CD4-positive, CD25-positive, alpha-beta regulatory T cell (primary cell): ENCODE results near the gene NAA16. TPM values are rescaled to one million over a fixed set of nuclear protein-coding genes. Genes with fewer than 3 reads are reported as not detected.
A peak's percentile ranks its signal among the peaks of the same experiment; 100 is the strongest.
"Not testable (repeated sequence)": the region's sequence is repeated elsewhere in the genome, so short reads cannot be mapped to it uniquely, and the experiment has no call there.

Experiments
- ATAC-seq, 2 donors: fragments of 150-1000 bp; cut with Tn5 transposase; one replicate each; pipeline ENCODE4 v1.10.0; 2021; ENCODE audit warnings: low read depth in 2 of 2, moderate number of reproducible peaks in 2 of 2, moderate library complexity in 1 of 2
- DNase-seq, 3 donors: peaks; one replicate each; pipeline versions ENCODE4 v3.0.0 to v3.0.0-alpha.2; 2012 to 2022; ENCODE audit warnings: mixed read lengths in 1 of 3
- H3K27ac ChIP-seq: one replicate; pipeline ENCODE4 v1.7.0; 2013; ENCODE audit warnings: mild to moderate bottlenecking, low read length; ENCODE audit not compliant: insufficient read depth, poor library complexity, severe bottlenecking
- H3K27me3 ChIP-seq: one replicate; pipeline ENCODE4 v1.7.0; 2013; ENCODE audit warnings: low read length; ENCODE audit not compliant: control insufficient read depth, insufficient read depth
- H3K36me3 ChIP-seq: one replicate; pipeline ENCODE4 v1.7.0; 2013; ENCODE audit warnings: mild to moderate bottlenecking, low read length, moderate library complexity; ENCODE audit not compliant: control insufficient read depth, insufficient read depth
- H3K4me1 ChIP-seq: 2 replicates; pipeline ENCODE4 v1.7.0; 2013; ENCODE audit warnings: mild to moderate bottlenecking, low read length; ENCODE audit not compliant: insufficient read depth, control insufficient read depth, poor library complexity, severe bottlenecking
- H3K4me3 ChIP-seq: one replicate; pipeline ENCODE4 v1.7.0; 2013; ENCODE audit warnings: low read depth, mild to moderate bottlenecking, low read length, moderate library complexity
- H3K9me3 ChIP-seq, 2 experiments: 1 replicate in 1 of 2; 2 replicates in 1 of 2; pipeline ENCODE4 v1.7.0; 2013; ENCODE audit warnings: low read length in 2 of 2, mild to moderate bottlenecking in 1 of 2, moderate library complexity in 1 of 2; ENCODE audit not compliant: control insufficient read depth in 2 of 2
- H3K27ac Mint-ChIP-seq, 3 donors: one replicate each; pipeline ENCODE4 v1.8.0; 2020 to 2022; ENCODE audit warnings: mild to moderate bottlenecking in 3 of 3, mixed read lengths in 3 of 3, moderate library complexity in 2 of 3
- H3K27me3 Mint-ChIP-seq: one replicate; pipeline ENCODE4 v1.8.0; 2022; ENCODE audit warnings: mild to moderate bottlenecking, mixed read lengths
- H3K36me3 Mint-ChIP-seq: one replicate; pipeline ENCODE4 v1.8.0; 2020; ENCODE audit warnings: mixed read lengths
- H3K4me1 Mint-ChIP-seq, 4 donors: one replicate each; pipeline ENCODE4 v1.8.0; 2020 to 2022; ENCODE audit warnings: mixed read lengths in 4 of 4, mild to moderate bottlenecking in 1 of 4
- H3K4me3 Mint-ChIP-seq, 4 donors: one replicate each; pipeline ENCODE4 v1.8.0; 2020 to 2022; ENCODE audit warnings: mild to moderate bottlenecking in 4 of 4, mixed read lengths in 4 of 4, moderate library complexity in 3 of 4
- H3K9me3 Mint-ChIP-seq, 7 donors: one replicate each; pipeline ENCODE4 v1.8.0; 2020 to 2022; ENCODE audit warnings: mixed read lengths in 7 of 7, mild to moderate bottlenecking in 3 of 7, moderate library complexity in 2 of 7
- polyA plus RNA-seq, 4 donors: library from polyadenylated mRNA; unstranded; fragments of 300-500 nt; fragmentation: Illumina TruSeq; gene quantifications; one replicate each; pipeline ENCODE4 v1.2.3, GENCODE V29; 2021
- total RNA-seq: library from RNA; stranded (reverse); gene quantifications from one replicate; pipeline ENCODE4 v1.2.3, GENCODE V29; 2022

NAA16 gene
- total and polyA plus RNA-seq, 5 donors from 2014 or later, result 9.4 to 65.8 (median 15.3) TPM

GRCh38 chr13:41345914-41346589 lies 35.0 kb downstream of the NAA16 start:
- Histone ChIP-seq H3K9me3 (no peaks in the 10 kb centered on the region), H3K36me3 (peaks cover 30% of the 10 kb centered on the region), H3K27me3 (no peaks in the 10 kb centered on the region), H3K4me1 (peaks cover 13% of the 10 kb centered on the region), H3K27ac (peak overlapping the region; percentile 28), H3K4me3 (no peak overlapping the region)
- ATAC-seq (no peak), DNase-seq (no peak)
- peaks cover 42 to 57% (median 48%) of the 10 kb centered on the region in 4 donors for H3K4me1 Mint-ChIP-seq
- H3K36me3 Mint-ChIP-seq, result peaks cover 52% of the 10 kb centered on the region
- peak overlapping the region; percentile 1 to 72 (median 34) for H3K4me3 Mint-ChIP-seq
- H3K27ac Mint-ChIP-seq, result peak overlapping the region; percentile 85 to 96 (median 86)
- peaks cover 0 to 7% (median 0%) of the 10 kb centered on the region in 7 donors for H3K9me3 Mint-ChIP-seq
- H3K27me3 Mint-ChIP-seq, result no peaks in the 10 kb centered on the region

GRCh38 chr13:41352935-41353840 lies 42.1 kb downstream of the NAA16 start:
- Mint-ChIP-seq H3K4me1 (peaks cover 32 to 66% (median 49%) of the 10 kb centered on the region in 4 donors), H3K36me3 (peaks cover 17% of the 10 kb centered on the region), H3K4me3 (peak overlapping the region; percentile 59 to 94 (median 70)), H3K27ac (peak overlapping the region; percentile 12 to 91 (median 86)), H3K9me3 (no peaks in the 10 kb centered on the region), H3K27me3 (no peaks in the 10 kb centered on the region)
- peaks cover 52% of the 10 kb centered on the region for H3K4me1 ChIP-seq
- ATAC-seq (peak; percentile 32 to 44), DNase-seq (peak; percentile 45 to 83 (median 78))
- peaks cover 11% of the 10 kb centered on the region for H3K36me3 ChIP-seq
- H3K9me3 ChIP-seq, result no peaks in the 10 kb centered on the region
- H3K27me3 ChIP-seq, result no peaks in the 10 kb centered on the region
- peak overlapping the region; percentile 75 for H3K27ac ChIP-seq
- H3K4me3 ChIP-seq, result peak overlapping the region; percentile 21

GRCh38 chr13:41354416-41354815 lies 43.3 kb downstream of the NAA16 start:
- peak overlapping the region; percentile 90 for H3K27ac ChIP-seq
- H3K9me3 Mint-ChIP-seq, result no peaks in the 10 kb centered on the region
- peak overlapping the region; percentile 68 to 91 (median 90) for H3K27ac Mint-ChIP-seq
- H3K36me3 Mint-ChIP-seq, result peaks cover 19% of the 10 kb centered on the region
- H3K4me1 Mint-ChIP-seq, result peaks cover 26 to 69% (median 53%) of the 10 kb centered on the region in 4 donors
- peak overlapping the region in 1 of 4 donors; percentile 50 for H3K4me3 Mint-ChIP-seq
- DNase-seq (no peak), ATAC-seq (no peak)
- no peak overlapping the region for H3K4me3 ChIP-seq
- H3K27me3 Mint-ChIP-seq, result no peaks in the 10 kb centered on the region
- peaks cover 10% of the 10 kb centered on the region for H3K36me3 ChIP-seq
- H3K9me3 ChIP-seq, result no peaks in the 10 kb centered on the region
- no peaks in the 10 kb centered on the region for H3K27me3 ChIP-seq
- H3K4me1 ChIP-seq, result peaks cover 64% of the 10 kb centered on the region

GRCh38 chr13:41356385-41356648 lies 45.2 kb downstream of the NAA16 start:
- H3K4me3 ChIP-seq, result peak overlapping the region; percentile 74
- peak in 1 of 2 donors; percentile 11 for ATAC-seq
- peak overlapping the region; percentile 90 for H3K27ac ChIP-seq
- H3K4me3 Mint-ChIP-seq, result peak overlapping the region; percentile 56 to 84 (median 76)
- peaks cover 71% of the 10 kb centered on the region for H3K4me1 ChIP-seq
- H3K9me3 Mint-ChIP-seq, H3K9me3 ChIP-seq, H3K36me3 ChIP-seq, H3K27me3 ChIP-seq, DNase-seq, H3K27me3 Mint-ChIP-seq: not testable (repeated sequence)
- peaks cover 30 to 84% (median 56%) of the 10 kb centered on the region in 4 donors for H3K4me1 Mint-ChIP-seq
- H3K27ac Mint-ChIP-seq, result peak overlapping the region; percentile 86 to 100 (median 94)
- peaks cover 28% of the 10 kb centered on the region for H3K36me3 Mint-ChIP-seq

DNA sequence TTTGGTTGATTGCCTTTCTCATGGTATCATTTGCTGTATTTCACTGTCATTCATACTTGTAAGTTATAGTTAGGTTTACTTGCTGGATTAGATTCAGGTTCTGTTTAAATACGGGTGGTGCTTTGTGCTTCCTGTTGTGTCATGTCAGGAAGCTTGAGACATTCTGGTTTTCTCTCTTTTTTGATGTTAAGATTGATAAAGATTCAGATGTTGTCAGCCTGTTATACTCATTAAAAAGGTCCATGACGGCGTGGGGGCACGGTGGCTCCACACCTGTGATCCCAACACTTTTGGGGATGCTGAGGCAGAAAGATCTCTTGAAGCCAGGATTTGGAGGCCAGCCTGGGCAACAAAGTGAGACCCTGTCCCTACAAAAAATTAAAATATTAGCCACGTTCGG lies 45.7 kb downstream of the NAA16 start:
- Mint-ChIP-seq H3K4me1 (peaks cover 35 to 88% (median 58%) of the 10 kb centered on the region in 4 donors), H3K36me3 (peaks cover 33% of the 10 kb centered on the region), H3K27me3 (no peaks in the 10 kb centered on the region), H3K27ac (peak overlapping the region; percentile 86 to 100 (median 94)), H3K9me3 (no peaks in the 10 kb centered on the region), H3K4me3 (peak overlapping the region; percentile 56 to 84 (median 71))
- DNase-seq, result peak; percentile 9 to 84 (median 69)
- Histone ChIP-seq H3K27ac (peak overlapping the region; percentile 90), H3K4me3 (peak overlapping the region; percentile 74), H3K9me3 (no peaks in the 10 kb centered on the region), H3K4me1 (peaks cover 71% of the 10 kb centered on the region), H3K36me3 (peaks cover 13% of the 10 kb centered on the region), H3K27me3 (no peaks in the 10 kb centered on the region)
- peak; percentile 83 to 85 for ATAC-seq

- H3K27ac Mint-ChIP-seq, result peak overlapping the region; percentile 4 to 45 (median 9)
- Histone ChIP-seq H3K27ac (no peak overlapping the region), H3K36me3 (peaks cover 53% of the 10 kb centered on the region), H3K4me1 (peaks cover 34% of the 10 kb centered on the region), H3K27me3 (no peaks in the 10 kb centered on the region), H3K4me3 (no peak overlapping the region), H3K9me3 (no peaks in the 10 kb centered on the region)
- no peaks in the 10 kb centered on the region for H3K27me3 Mint-ChIP-seq
- DNase-seq (no peak), ATAC-seq (no peak)
- H3K4me3 Mint-ChIP-seq, result no peak overlapping the region
- H3K9me3 Mint-ChIP-seq, result no peaks in the 10 kb centered on the region
- H3K4me1 Mint-ChIP-seq, result peaks cover 39 to 66% (median 49%) of the 10 kb centered on the region in 4 donors
- peaks cover 55% of the 10 kb centered on the region for H3K36me3 Mint-ChIP-seq
Measured at GRCh38 chr13:41361491-41361890, 50.4 kb downstream of the NAA16 start.

DNA sequence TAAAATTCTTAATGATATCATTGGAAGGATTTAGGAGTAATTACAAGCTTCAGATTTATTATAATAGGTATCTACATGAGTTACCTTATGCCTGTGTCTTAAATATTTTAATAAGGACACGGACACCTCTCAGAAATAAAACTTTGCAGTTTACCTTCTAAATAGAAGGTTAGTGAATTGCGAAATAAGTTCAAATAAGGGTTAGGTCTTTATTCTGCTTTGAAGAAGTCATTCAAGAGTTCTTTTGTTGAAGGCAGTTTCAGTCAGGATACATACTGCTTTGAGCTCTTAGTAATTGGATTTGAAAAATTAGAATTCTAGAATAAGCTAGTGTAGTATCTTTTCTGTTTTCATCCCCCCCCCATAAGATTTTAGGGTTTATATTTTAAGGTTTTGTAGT lies 53.0 kb downstream of the NAA16 start:
- H3K4me1 ChIP-seq, result peaks cover 11% of the 10 kb centered on the region
- Mint-ChIP-seq H3K27me3 (no peaks in the 10 kb centered on the region), H3K9me3 (peaks cover 0 to 2% (median 0%) of the 10 kb centered on the region in 7 donors), H3K4me1 (peaks cover 31 to 42% (median 40%) of the 10 kb centered on the region in 4 donors), H3K36me3 (peaks cover 61% of the 10 kb centered on the region), H3K4me3 (no peak overlapping the region), H3K27ac (no peak overlapping the region)
- H3K4me3 ChIP-seq, result no peak overlapping the region
- ATAC-seq (no peak), DNase-seq (no peak)
- H3K36me3 ChIP-seq, result peaks cover 72% of the 10 kb centered on the region
- no peaks in the 10 kb centered on the region for H3K9me3 ChIP-seq
- H3K27ac ChIP-seq, result no peak overlapping the region
- H3K27me3 ChIP-seq, result no peaks in the 10 kb centered on the region
